ENCODE data around the gene NR6A1.

NR6A1 gene

DNA sequence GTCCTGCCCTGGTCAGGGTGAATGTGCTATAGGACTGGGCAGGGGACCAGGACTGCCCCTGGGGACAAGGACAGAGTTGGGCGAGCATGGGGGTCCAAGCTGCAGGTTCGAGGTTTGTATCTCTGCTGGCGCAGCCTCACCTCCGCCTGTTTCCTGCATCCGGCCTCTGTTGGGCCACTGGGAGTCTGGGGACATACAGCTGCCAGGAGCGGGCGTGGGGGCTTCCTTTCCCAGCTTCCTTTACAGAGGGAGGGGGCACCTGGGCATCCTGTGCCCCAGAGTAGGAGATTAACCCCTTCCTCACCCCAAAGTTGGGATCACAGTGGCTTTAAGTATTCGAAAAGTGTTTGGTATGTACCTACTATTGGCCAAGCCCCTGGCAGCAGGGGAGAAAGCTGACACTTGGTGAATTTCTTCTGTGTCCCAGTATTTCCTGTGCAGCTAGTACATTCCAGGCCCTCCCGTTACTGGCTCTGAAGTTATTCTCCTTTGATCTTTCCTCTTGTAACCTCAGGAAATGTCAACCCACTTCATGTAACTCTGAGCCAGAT is 24.8 kb upstream of the NR6A1 start:
- no peak for DNase-seq

DNA sequence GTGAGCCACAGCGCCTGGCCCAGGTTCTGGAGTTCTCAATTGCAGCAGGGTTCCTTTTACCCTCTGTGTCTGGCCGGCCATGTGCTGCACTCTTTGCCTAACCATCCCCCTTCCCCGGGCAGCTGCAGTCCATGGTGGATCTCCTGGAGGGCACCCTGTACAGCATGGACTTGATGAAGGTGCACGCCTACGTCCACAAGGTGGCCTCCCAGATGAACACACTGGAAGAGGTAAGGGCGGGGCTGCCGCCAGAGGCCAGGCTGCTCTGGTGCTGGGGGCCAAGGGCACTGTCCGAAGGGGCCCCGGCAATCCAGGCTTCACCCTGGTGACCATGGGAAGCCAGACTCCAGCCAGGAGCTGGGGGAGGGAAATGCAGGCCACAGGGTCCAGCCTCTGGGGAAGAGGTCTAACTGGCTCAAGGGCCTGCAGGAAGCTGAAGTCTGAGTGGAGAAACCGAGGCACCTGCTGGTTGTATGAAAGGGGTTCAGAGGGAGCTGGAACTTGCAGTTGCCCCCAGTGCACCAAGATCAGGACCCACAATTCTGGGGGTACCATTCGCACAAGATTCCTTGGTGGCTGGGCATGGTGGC is 23.9 kb upstream of the NR6A1 start:
- DNase-seq, result no peak

DNA sequence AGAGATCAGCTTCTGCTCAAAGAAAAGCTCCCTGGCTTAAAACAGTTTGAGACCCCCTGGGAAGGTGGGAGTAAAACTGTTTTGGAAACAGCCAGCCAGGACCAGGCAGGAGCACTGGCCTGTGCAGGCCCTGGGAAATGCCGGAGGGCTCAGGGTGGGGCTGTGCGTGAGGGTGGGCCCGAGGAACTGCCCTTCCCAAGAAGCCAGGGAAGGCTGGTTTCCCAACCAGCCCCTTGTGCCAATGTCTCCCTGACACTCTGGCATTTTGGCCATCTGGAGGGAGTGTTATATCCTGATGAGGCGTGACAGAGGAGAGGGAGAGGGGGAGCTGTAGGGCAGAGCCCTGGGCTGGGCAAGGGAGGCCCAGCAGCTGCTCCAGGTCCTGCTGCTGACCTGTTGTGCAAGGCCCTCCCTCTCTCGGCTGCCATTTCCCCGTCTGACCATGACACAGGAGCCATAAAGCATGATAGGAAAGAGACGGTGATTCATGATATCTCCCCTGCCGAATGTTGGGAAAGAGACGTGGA is 22.0 kb upstream of the NR6A1 start:
- peak; percentile 82 for DNase-seq

DNA sequence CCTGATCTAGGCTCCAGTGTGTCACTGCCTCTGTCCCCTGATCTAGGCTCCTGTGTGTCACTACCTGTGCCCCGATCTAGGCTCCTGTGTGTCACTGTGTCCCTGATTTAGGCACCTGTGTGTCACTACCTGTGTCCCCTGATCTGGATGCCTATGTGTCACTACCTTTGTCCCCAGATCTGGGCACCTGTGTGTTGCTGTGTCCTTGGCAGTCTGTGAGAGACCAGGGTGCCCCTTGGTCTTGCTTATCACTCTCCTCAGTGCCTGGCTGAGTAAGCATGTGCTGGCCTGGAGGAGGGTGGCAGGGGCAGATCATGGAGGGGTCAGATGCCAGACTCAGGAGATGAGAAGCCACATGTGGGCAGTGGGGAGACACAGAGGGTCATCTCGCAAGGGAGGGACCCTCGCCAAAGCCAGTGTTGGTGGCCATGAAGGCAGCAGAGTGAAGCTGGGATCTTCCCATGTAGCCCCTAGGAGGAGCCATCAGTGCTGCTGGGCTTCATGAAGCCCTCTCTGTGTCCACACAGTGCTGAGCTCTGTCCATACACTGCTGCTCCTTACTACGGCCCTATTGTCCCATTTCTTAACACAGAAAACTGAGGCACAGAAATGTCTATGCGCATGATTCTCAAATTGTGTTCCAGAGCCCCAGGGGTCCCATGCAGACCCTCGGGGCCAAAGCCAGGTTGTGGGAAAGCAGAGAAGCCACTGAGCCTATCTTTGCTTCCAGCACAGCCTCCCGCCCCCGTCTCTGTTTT is 21.3 kb upstream of the NR6A1 start:
- DNase-seq, result no peak

DNA sequence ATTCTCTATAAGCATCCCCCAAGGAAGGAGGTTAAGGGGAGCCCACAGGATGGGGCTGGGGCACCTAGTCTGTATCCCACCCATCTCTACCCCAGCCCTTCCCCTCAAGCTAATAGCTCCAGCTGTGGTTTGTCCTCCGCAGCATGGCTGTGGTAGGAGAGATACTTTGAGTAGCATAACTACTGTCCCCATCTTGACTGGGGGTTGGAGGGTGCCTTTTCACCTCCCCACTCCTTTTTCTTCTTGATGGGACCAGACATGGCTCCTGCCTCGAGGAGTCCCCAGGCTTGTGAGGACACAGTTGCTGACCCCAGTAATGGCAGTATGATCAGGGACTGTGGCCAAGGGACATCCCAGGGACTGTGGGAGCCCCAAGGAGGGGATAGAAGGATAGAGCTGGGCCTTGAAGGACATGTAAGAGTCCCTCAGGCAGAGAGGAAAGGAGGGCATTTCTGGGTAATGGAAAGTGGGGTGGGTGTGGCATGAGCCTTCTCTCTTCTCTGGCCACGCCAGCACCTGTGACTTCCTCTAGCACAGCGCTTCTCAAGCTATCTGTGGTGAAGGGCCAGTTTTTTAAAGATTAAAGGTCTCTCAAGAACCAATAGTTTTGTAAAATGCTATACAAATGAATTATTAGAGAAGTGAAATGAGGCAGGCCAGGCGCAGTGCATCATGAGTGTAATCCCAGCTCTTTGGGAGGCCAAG is 19.8 kb upstream of the NR6A1 start:
- DNase-seq, result no peak

DNA sequence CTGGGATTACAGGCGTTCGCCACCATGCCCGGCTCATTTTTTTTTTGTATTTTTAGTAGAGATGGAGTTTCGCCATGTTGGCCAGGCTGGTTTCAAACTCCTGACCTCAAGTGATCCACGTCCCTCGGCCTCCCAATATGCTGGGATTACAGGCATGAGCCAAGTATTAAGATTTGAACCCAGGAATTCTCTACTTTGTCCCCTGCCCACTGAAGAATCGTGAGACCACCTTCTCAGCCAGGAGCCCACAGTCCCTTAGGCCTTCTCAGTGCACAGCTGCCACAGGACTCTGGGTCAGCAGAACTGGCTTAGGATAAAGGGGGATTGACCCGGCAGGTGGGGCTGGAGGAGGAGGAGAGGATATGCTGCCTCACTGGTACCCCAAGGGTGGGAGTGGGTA is 19.2 kb upstream of the NR6A1 start:
- no peak for DNase-seq

DNA sequence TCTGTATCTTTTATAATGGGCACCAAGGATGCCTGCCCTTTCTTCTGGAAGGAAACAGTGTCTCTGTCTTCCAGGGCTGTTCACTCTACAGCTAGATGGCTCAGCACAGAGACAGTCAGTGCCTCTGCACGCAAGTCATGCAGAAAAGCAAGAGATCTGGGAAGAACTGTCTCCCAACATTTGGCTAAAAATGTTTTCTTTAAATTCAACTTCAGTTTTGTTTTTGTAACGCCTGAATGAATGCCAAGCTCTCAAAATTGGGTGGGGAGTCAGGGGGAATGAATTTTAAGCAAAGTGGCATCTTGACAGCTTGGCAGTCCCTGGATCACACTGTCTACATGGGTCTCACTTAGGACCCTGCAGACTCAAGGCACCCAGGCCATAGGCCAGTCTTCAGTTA is 18.4 kb upstream of the NR6A1 start:
- DNase-seq, result no peak

DNA sequence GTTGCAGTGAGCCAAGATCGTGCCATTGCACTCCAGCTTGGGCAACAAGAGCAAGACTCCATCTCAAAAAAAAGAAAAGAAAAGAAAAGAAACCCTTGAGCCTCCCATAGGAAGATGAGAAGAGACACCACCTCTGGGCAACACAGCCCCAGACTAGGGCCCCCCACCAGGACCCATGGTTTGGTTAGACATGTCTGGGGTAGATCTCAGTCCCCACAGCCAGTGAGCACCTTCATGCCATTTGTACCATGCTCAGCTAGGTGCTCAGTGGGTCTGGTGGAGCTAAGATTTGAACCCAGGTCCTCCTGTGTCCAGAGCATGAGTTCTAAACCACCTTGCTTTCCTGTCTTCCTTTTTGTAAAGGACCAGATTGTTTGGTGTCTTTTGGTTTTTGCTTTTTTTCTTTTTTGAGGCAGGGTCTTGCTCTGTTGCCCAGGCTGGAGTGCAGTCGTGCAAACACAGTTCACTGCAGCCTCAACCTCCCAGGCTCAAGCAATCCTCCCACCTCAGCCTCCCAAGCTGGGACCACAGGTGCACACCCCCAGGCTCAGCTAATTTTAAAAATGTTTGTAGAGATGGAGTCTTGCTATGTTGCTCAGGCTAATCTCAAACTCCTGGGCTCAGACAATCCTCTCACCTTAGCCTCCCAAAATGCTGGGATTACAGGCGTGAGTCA is 17.6 kb upstream of the NR6A1 start:
- DNase-seq, result no peak

DNA sequence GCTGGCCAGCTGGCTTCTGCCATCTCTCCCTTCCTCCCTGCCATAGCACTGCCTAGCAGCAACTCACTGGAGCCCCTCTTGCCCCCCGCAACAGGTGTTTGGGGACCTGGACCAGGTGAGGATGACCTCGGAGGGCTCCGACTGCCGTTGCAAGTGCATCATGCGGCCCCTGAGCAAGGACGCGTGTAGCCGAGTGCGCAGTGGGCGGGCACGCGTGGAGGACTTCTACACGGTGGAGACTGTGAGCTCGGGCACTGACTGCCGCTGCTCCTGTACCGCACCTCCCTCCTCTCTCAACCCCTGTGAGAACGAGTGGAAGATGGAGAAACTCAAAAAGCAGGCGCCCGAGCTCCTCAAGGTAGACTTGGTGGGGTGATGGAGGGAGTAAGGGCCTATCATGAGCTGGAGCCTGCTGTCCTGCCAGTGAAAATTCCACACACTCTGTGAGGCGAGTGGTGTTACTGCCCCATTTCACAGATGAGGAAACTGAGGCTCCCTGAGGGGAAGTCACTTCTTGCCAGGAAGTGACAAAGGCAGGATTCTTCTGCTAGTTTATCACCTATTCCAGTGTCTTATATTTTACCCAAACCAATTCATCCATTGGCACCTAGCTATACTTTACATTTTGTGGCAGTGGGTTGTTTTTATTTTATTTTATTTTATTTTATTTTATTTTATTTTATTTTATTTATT is 15.9 kb upstream of the NR6A1 start:
- no peak for DNase-seq

DNA sequence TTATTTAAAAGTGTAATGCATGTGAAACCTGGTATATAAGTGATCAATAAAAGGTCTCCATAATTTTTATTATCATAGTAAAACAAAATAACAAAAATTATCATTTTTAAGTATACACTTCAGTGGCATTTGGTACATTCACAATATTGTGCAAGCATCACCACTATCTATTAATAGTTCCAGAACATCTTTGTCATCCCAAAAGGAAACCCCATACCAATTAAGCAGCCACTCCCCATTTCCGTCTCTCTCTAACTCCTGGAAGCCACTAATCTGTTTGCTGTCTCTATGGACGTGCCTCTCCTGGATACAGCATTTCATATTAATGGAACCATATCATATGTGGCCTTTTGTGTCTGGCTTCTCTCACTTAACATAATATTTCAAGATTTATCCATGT is 13.4 kb upstream of the NR6A1 start:
- peak; percentile 83 for DNase-seq

DNA sequence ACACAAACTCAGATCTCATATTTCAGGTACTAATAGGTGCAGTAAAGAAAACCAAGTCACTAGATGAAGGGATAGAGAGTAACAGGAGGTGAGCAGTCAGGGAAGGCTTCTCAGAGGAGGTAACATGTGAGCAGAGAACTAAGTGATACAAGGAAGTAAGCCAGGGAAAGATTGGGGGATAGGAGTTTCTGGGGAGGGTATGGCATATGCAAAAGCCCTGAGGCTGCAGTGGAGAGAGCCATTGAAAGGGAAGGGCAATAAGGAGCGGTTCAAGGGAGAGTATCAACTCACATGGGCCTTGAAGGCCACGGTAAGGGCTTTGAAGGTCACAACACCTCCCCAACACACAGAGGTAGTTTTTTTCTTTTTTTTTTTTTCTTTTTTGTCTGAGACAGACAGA is 12.7 kb upstream of the NR6A1 start:
- DNase-seq, result no peak

DNA sequence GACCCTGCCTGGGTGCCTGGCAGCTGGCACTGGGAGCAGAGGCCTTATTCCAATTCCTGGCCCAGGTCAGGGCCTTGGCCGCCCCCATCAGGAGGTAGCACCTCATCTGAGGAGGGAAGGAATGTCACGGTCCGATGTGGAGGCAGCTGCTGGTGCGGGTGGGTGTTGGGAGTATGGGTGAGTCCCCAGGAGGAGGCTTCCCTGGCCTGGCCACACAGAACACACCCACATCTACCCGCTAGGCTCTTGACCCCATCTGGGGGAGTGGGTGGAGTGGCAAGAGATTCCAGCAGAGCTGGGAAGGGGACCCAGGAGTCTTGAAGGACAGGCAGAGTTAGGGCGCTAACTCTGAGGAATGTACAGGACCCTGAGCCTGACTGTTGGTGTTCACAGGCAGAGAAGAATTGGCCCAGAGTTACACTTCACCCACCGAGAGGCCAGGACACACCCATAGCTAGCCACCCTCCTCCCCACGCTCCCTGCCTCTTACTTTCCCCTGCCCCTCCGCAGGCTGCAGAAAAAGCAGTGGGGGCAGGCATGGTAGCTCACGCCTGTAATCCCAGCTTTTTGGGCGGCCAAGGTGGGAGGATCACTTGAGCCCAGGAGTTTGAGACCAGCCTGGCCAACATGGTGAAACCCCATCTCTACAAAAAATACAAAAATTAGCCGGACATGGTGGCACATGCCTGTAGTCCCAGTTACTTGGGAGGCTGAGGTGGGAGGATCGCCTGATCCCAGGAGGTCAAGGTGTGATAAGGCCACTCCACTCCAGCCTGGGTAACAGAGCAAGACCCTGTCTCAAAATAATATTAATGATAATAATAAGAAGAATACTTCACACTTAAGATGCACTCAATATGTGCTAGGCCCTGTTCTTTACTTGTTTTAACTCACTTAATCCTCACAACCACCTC is 11.8 kb upstream of the NR6A1 start:
- DNase-seq, result no peak

DNA sequence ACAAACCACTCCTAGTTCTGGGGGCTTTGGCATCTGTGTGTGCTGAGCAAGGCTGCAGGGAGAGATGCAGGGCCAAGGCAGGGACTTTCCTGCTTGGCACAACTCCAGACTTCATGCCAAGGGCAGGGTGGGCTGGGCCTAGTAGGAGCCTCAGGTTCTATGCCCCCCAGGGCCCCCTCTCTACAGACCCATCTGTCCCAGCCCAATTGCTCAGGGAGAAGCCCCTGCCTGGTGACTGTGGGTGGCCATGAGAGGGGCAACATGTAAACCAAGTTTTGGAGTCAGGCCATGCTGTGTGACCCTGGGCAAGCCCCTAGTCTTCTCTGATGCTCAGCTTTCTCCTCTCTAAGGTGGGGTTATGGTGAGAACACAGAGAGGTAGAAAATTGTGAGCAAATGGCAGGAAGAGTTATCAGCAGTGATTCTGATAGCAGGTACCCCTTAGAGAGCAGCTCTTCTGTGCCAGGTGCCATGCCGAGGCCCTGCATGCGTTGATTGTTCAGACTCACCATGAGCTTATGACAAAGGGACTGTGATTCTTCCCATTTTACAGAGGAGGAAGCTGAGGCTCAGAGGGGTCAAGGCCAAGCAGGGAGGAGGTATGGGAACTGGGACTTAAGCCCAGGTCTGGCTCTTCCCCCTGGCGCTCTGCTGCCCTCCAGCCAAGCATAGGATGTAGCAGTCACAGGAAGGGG is 11.0 kb upstream of the NR6A1 start:
- DNase-seq, result no peak

DNA sequence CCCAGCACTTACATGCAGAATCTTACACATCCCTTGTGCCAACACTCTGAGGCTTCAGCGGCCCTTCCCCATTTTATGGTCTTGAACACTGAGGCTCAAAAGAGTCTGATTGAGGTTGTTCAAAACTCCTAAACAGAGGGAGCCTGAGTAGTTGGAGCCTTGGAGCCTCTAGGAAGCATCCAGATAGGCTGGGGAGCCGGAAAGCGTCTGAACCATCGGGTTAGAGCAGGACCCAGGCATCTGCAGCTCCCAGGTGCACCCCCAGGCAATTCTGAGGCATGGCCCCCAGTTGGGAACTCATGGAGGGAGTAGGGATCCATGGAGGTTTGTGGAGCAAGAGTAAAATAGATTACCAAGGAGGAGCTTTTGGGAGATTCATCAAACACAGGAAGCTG is 9.6 kb upstream of the NR6A1 start:
- no peak for DNase-seq

DNA sequence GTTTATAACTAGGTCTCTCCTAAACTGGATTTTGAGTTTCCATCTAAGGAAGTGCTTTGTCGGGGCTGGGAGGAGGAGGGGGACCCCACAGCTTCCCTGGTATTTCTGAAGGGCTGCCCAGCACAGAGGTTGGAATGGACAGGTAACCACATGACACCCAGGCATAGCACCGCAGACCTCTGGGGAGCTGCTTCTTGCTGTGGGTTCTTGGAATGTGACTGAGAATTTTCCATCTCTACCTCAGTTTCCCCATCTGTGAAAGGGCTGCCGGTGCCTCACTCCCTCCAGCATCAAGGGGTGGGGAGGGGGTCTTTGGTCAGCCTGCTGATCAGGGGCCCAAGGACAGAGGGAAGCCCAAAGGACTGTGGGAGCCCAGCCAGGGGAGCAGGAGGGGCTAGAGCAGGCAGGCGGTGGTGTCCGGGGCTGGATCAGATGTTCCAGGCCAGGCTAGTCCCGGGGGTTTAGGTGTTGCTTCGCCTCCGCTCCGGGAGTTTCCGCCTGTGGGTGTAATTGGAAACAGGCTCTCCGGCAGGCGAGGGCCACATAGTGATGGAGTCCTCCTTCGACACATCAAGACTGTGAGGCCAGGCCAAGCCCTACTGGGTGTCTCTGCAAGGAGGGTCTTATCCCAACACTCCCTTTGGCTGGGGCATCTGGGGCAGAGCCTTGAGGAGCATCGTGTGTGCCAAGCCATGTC is 9.1 kb upstream of the NR6A1 start:
- DNase-seq, result no peak

DNA sequence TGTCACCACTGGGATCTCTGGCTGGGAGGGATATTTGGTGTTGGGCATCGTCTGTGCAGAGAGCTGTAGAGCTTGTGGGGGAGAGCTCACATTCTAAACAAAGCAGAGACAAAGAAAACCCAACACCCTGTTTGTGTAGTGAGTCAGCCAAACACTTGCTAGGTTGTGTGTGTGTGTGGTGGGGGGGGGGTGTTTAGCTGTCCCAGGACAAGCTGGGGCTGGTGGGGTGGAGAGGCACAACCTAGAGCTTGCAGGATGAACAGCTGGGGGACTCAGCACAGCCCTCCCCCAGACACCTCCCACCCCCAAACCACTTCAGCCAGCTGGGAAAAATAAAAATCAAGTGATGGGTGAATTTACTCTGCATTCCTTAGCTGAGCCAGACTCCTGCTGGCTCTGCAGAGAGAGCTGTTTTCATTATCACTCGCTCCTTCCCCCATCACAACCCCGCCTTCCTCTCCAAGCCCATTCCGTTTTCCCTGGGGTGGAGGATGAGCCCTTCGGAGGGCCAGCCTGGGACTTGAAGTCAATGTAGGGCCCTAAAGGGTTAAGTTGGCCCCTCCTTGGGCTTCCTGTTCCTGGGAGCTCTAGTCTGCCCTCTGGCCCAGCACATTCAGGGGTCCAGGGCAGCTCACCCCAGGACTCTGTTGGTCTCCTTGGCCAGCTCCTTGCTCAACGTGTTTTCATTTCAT is 8.4 kb upstream of the NR6A1 start:
- DNase-seq, result peak; percentile 88

DNA sequence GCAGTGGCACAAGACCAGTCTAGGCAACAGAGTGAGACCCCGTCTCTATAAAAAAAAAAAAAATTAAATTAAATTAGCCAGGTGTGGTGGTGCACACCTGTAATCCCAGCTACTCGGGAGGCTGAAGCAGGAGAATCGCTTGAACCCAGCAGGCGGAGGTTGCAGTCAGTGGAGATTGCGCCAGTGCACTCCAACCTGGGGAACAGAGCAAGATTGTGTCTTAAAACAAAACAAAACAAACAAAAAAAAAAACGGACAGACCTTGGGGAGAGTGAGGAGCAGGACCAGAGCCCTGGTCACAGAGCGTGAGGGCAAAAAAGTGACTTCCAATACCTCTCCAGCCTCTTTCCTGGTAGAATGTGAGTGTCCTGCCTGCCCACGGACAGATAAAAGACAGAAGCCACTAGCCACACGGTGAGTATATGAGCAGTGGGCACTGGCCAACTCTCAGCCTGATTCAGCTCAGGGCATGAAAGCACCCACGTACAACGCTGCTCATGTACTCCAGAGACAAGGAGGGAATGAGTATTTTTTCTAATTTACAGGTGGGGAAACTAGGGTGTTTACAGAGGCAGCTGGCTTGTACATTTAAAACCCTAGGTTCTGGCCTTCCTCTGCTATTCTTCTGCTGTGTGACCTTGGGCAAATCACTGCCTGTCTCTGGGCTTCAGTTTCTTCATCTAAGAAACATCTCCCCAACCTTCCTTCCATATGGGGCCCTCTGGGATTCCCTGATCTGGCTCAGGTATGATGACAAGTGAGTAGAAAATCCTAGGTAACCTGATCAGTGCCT is 7.7 kb upstream of the NR6A1 start:
- no peak for DNase-seq

DNA sequence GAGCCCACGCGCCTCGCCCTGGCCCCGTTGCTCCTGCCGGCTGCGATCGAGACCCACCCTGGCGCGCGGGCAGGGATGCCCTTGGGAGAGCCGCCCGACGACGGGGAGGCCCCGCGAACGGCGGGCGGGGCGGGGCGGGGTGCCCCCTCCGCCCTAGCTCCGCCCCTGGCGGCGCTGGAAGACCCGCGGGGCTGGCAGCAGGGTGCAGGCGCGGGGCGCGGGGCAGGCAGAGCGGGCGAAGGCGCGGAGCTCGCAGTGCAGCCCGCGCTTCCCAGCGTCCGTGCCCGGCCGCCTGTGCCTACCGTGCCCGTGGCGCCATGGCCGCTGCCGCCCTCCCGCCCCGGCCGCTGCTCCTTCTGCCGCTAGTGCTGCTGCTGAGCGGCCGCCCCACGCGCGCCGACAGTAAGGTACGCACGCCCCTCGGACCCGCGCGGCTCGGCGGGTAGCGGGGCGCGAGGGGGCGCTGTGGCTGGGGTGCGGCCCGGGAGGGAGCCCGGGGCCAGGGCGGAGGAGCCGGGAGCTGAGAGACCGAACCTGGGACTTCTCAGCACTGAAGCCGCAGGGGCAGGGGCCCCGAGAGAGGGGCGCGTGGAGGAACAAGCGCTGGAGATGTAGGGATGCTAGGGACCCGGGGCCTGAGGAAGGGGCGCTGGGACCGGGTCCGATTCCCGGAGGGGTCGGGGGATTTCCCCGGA is 6.0 kb upstream of the NR6A1 start, which contains the start of gene OLFML2A:
TSS of gene OLFML2A (plus strand) at position 180 of the 695 bp plus-strand sequence. CDS start at position 318, 138 bp downstream.
- no peak for DNase-seq

All from HCEC 1CT (cell line).